K562 (cell line): ENCODE results near the gene NBR1.

Source experiments
- E2F3 ChIP-seq: fragments of 250-450 bp; sonication (Bioruptor Pico); IDR thresholded peaks from 2 replicates; pipeline ENCODE4 v1.4.0; 2020; ENCODE audit warnings: mild to moderate bottlenecking
- JUND ChIP-seq, 2 experiments: IDR thresholded peaks; 2 replicates in 1 of 2; 3 replicates in 1 of 2; pipeline ENCODE4 v1.6.1; 2011; ENCODE audit warnings: borderline replicate concordance in 2 of 2, low read depth in 2 of 2, low read length in 2 of 2, improper control_type of control experiment in 1 of 2, missing biosample characterization in 1 of 2, missing genetic modification characterization in 1 of 2, missing genetic modification reagents in 1 of 2
- L3MBTL2 ChIP-seq: fragments of 450-650 bp; IDR thresholded peaks from 2 replicates; pipeline ENCODE4 v1.6.1; 2016; ENCODE audit warnings: mild to moderate bottlenecking, moderate library complexity
- POLR2AphosphoS5 ChIP-seq: IDR thresholded peaks from 2 replicates; pipeline ENCODE4 v1.6.1; 2011; ENCODE audit warnings: mild to moderate bottlenecking, low read depth, low read length, moderate library complexity; ENCODE audit not compliant: control insufficient read depth, insufficient read depth
- TF ChIP-seq, protein P1 (sequence below), 2 experiments: fragments of 200-800 bp in 1 of 2; sonication (Bioruptor generic) in 1 of 2; sonication (generic) in 1 of 2; formaldehyde crosslinking in 1 of 2; IDR thresholded peaks in 1 of 2; conservative IDR thresholded peaks in 1 of 2; 2 replicates each; pipeline versions ENCODE4 v1.5.0 to v1.6.1; 2016 to 2020; ENCODE audit warnings: missing compliant biosample characterization in 1 of 2, missing genetic modification characterization in 1 of 2, missing genetic modification reagents in 1 of 2
- TF ChIP-seq, protein P2 (sequence below), 3 experiments: IDR thresholded peaks in 2 of 3; conservative IDR thresholded peaks in 1 of 3; 2 replicates each; pipeline ENCODE4 v1.5.1; 2011 to 2012; ENCODE audit warnings: low read length in 3 of 3, mild to moderate bottlenecking in 3 of 3, control low read depth in 2 of 3, improper control_type of control experiment in 1 of 3, inconsistent platforms in 1 of 3, low read depth in 1 of 3, mixed read lengths in 1 of 3, moderate library complexity in 1 of 3; ENCODE audit not compliant: insufficient read depth in 2 of 3
- TF ChIP-seq, protein P3 (sequence below): fragments of 450-650 bp; IDR thresholded peaks from 2 replicates; pipeline ENCODE4 v1.6.1; 2018; ENCODE audit not compliant: partially characterized antibody
- TF ChIP-seq, protein P4 (sequence below), 2 experiments: fragments of 450-650 bp; IDR thresholded peaks; 2 replicates each; pipeline ENCODE4 v1.6.1; 2018; ENCODE audit warnings: mild to moderate bottlenecking in 2 of 2, low read depth in 1 of 2; ENCODE audit not compliant: partially characterized antibody in 2 of 2
- TF ChIP-seq, protein P5 (sequence below): fragments of 450-650 bp; IDR thresholded peaks from 2 replicates; pipeline ENCODE4 v1.6.1; 2017; ENCODE audit warnings: antibody characterized with exemption

DNA sequence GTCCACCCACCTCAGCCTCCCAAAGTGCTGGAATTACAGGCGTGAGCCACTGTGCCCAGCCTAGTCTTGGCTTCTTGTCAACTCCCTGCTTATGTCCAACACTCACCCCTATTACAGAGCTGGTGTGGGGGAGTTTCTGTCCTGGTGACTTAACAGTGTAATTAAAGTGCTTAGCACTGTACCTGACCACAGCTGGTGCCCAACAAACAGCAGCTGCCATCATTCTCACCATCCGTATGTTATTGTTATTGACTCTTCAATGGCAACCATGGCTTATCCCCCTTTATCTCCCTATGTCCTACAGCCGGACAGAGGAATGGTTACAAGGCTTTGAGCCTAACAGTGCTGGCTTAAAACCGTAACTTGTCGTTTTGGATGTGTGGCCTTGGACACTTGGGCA lies 28.9 kb upstream of the NBR1 start:
- TF ChIP-seq, protein P1, sequence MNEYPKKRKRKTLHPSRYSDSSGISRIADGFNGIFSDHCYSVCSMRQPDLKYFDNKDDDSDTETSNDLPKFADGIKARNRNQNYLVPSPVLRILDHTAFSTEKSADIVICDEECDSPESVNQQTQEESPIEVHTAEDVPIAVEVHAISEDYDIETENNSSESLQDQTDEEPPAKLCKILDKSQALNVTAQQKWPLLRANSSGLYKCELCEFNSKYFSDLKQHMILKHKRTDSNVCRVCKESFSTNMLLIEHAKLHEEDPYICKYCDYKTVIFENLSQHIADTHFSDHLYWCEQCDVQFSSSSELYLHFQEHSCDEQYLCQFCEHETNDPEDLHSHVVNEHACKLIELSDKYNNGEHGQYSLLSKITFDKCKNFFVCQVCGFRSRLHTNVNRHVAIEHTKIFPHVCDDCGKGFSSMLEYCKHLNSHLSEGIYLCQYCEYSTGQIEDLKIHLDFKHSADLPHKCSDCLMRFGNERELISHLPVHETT (CRISPR knock-in tag; conservative IDR thresholded peaks at IDR 0.05 in 1 of 2, IDR thresholded peaks at IDR 0.05 in 1 of 2): no peak
- TF ChIP-seq, protein P2, sequence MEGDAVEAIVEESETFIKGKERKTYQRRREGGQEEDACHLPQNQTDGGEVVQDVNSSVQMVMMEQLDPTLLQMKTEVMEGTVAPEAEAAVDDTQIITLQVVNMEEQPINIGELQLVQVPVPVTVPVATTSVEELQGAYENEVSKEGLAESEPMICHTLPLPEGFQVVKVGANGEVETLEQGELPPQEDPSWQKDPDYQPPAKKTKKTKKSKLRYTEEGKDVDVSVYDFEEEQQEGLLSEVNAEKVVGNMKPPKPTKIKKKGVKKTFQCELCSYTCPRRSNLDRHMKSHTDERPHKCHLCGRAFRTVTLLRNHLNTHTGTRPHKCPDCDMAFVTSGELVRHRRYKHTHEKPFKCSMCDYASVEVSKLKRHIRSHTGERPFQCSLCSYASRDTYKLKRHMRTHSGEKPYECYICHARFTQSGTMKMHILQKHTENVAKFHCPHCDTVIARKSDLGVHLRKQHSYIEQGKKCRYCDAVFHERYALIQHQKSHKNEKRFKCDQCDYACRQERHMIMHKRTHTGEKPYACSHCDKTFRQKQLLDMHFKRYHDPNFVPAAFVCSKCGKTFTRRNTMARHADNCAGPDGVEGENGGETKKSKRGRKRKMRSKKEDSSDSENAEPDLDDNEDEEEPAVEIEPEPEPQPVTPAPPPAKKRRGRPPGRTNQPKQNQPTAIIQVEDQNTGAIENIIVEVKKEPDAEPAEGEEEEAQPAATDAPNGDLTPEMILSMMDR (IDR thresholded peaks at IDR 0.05 in 2 of 3, conservative IDR thresholded peaks at IDR 0.05 in 1 of 3; ENCODE audit: insufficient read depth in 2 of 3, low read depth in 1 of 3, low read length in 3 of 3): no peak
- TF ChIP-seq, protein P3, sequence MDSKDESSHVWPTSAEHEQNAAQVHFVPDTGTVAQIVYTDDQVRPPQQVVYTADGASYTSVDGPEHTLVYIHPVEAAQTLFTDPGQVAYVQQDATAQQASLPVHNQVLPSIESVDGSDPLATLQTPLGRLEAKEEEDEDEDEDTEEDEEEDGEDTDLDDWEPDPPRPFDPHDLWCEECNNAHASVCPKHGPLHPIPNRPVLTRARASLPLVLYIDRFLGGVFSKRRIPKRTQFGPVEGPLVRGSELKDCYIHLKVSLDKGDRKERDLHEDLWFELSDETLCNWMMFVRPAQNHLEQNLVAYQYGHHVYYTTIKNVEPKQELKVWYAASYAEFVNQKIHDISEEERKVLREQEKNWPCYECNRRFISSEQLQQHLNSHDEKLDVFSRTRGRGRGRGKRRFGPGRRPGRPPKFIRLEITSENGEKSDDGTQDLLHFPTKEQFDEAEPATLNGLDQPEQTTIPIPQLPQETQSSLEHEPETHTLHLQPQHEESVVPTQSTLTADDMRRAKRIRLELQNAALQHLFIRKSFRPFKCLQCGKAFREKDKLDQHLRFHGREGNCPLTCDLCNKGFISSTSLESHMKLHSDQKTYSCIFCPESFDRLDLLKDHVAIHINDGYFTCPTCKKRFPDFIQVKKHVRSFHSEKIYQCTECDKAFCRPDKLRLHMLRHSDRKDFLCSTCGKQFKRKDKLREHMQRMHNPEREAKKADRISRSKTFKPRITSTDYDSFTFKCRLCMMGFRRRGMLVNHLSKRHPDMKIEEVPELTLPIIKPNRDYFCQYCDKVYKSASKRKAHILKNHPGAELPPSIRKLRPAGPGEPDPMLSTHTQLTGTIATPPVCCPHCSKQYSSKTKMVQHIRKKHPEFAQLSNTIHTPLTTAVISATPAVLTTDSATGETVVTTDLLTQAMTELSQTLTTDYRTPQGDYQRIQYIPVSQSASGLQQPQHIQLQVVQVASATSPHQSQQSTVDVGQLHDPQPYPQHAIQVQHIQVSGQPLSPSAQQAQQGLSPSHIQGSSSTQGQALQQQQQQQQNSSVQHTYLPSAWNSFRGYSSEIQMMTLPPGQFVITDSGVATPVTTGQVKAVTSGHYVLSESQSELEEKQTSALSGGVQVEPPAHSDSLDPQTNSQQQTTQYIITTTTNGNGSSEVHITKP: no peak
- TF ChIP-seq, protein P4, sequence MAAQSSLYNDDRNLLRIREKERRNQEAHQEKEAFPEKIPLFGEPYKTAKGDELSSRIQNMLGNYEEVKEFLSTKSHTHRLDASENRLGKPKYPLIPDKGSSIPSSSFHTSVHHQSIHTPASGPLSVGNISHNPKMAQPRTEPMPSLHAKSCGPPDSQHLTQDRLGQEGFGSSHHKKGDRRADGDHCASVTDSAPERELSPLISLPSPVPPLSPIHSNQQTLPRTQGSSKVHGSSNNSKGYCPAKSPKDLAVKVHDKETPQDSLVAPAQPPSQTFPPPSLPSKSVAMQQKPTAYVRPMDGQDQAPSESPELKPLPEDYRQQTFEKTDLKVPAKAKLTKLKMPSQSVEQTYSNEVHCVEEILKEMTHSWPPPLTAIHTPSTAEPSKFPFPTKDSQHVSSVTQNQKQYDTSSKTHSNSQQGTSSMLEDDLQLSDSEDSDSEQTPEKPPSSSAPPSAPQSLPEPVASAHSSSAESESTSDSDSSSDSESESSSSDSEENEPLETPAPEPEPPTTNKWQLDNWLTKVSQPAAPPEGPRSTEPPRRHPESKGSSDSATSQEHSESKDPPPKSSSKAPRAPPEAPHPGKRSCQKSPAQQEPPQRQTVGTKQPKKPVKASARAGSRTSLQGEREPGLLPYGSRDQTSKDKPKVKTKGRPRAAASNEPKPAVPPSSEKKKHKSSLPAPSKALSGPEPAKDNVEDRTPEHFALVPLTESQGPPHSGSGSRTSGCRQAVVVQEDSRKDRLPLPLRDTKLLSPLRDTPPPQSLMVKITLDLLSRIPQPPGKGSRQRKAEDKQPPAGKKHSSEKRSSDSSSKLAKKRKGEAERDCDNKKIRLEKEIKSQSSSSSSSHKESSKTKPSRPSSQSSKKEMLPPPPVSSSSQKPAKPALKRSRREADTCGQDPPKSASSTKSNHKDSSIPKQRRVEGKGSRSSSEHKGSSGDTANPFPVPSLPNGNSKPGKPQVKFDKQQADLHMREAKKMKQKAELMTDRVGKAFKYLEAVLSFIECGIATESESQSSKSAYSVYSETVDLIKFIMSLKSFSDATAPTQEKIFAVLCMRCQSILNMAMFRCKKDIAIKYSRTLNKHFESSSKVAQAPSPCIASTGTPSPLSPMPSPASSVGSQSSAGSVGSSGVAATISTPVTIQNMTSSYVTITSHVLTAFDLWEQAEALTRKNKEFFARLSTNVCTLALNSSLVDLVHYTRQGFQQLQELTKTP (IDR thresholded peaks at IDR 0.05; ENCODE audit: low read depth in 1 of 2, partially characterized antibody in 2 of 2): no peak
- TF ChIP-seq POLR2AphosphoS5 (no peak), L3MBTL2 (no peak), E2F3 (CRISPR knock-in tag) (no peak), JUND (IDR thresholded peaks at IDR 0.05; ENCODE audit: borderline replicate concordance, low read depth, low read length) (no peak), JUND (tag; IDR thresholded peaks at IDR 0.05; ENCODE audit: borderline replicate concordance, low read depth, low read length) (no peak)
- TF ChIP-seq, protein P5, sequence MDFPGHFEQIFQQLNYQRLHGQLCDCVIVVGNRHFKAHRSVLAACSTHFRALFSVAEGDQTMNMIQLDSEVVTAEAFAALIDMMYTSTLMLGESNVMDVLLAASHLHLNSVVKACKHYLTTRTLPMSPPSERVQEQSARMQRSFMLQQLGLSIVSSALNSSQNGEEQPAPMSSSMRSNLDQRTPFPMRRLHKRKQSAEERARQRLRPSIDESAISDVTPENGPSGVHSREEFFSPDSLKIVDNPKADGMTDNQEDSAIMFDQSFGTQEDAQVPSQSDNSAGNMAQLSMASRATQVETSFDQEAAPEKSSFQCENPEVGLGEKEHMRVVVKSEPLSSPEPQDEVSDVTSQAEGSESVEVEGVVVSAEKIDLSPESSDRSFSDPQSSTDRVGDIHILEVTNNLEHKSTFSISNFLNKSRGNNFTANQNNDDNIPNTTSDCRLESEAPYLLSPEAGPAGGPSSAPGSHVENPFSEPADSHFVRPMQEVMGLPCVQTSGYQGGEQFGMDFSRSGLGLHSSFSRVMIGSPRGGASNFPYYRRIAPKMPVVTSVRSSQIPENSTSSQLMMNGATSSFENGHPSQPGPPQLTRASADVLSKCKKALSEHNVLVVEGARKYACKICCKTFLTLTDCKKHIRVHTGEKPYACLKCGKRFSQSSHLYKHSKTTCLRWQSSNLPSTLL: no peak
